ENCODE data around the gene SCP2.
A peak's percentile ranks its signal among the peaks of the same experiment; 100 is the strongest.
"Not testable (repeated sequence)": the region's sequence is repeated elsewhere in the genome, so short reads cannot be mapped to it uniquely, and the experiment has no call there.

SCP2 gene

GRCh38 chr1:52996653-52997052 is 69.6 kb downstream of the SCP2 start:
- no peak for TF ChIP-seq CTCF (IDR thresholded peaks at IDR 0.05; ENCODE audit: insufficient read depth, low read depth, low read length, missing control alignments)
- DNase-seq (ENCODE audit: low read depth), result no peak
- no peak overlapping the region for H3K4me3 ChIP-seq (ENCODE audit: low read depth, low read length)

GRCh38 chr1:53001128-53001527 is 74.1 kb downstream of the SCP2 start:
- no peak overlapping the region for H3K4me3 ChIP-seq (ENCODE audit: low read depth, low read length)
- no peak for TF ChIP-seq CTCF (IDR thresholded peaks at IDR 0.05; ENCODE audit: insufficient read depth, low read depth, low read length, missing control alignments)
- no peak for DNase-seq (ENCODE audit: low read depth)

GRCh38 chr1:53006612-53007011 is 79.5 kb downstream of the SCP2 start:
- not testable (repeated sequence) for DNase-seq (ENCODE audit: low read depth); H3K4me3 ChIP-seq (ENCODE audit: low read depth, low read length)

- DNase-seq (ENCODE audit: low read depth); H3K4me3 ChIP-seq (ENCODE audit: low read depth, low read length): not testable (repeated sequence)
Measured at GRCh38 chr1:53010247-53010646, 83.2 kb downstream of the SCP2 start.

- TF ChIP-seq CTCF (IDR thresholded peaks at IDR 0.05; ENCODE audit: insufficient read depth, low read depth, low read length, missing control alignments), result no peak
- H3K4me3 ChIP-seq (ENCODE audit: low read depth, low read length), result no peak overlapping the region
- DNase-seq (ENCODE audit: low read depth), result no peak
Measured at GRCh38 chr1:53011175-53011574, 84.1 kb downstream of the SCP2 start.

- DNase-seq (ENCODE audit: low read depth), result peak; percentile 95
- H3K4me3 ChIP-seq (ENCODE audit: low read depth, low read length), result peak overlapping the region; percentile 68
- TF ChIP-seq CTCF (IDR thresholded peaks at IDR 0.05; ENCODE audit: insufficient read depth, low read depth, low read length, missing control alignments), result no peak
Measured at GRCh38 chr1:53014791-53015507, 87.9 kb downstream of the SCP2 start.

- DNase-seq (ENCODE audit: low read depth), result no peak
- no peak for TF ChIP-seq CTCF (IDR thresholded peaks at IDR 0.05; ENCODE audit: insufficient read depth, low read depth, low read length, missing control alignments)
- peak overlapping the region; percentile 68 for H3K4me3 ChIP-seq (ENCODE audit: low read depth, low read length)
Measured at GRCh38 chr1:53015508-53015860, 88.4 kb downstream of the SCP2 start.

- H3K4me3 ChIP-seq (ENCODE audit: low read depth, low read length), result no peak overlapping the region
- DNase-seq (ENCODE audit: low read depth), result no peak
- TF ChIP-seq CTCF (IDR thresholded peaks at IDR 0.05; ENCODE audit: insufficient read depth, low read depth, low read length, missing control alignments), result no peak
Measured at GRCh38 chr1:53016705-53017104, 89.6 kb downstream of the SCP2 start.

Data from GM12865 (cell line).